HFF-Myc (cell line): Measurements from ENCODE around the gene ALOX12B.

Source experiments
- DNase-seq: peaks from one replicate; pipeline ENCODE4 v3.0.0-alpha.2; 2011; ENCODE audit warnings: low read depth; ENCODE audit errors: extremely low read depth
- H3K4me3 ChIP-seq: replicated peaks from 2 replicates; pipeline ENCODE4 v1.5.1; 2011; ENCODE audit warnings: low read depth, mild to moderate bottlenecking, control low read depth, low read length
- TF ChIP-seq, protein P1 (sequence below): IDR thresholded peaks from 2 replicates; pipeline ENCODE4 v1.5.1; 2012; ENCODE audit warnings: mild to moderate bottlenecking, low read depth, low read length, control low read depth; ENCODE audit errors: missing control alignments

ALOX12B gene

DNA sequence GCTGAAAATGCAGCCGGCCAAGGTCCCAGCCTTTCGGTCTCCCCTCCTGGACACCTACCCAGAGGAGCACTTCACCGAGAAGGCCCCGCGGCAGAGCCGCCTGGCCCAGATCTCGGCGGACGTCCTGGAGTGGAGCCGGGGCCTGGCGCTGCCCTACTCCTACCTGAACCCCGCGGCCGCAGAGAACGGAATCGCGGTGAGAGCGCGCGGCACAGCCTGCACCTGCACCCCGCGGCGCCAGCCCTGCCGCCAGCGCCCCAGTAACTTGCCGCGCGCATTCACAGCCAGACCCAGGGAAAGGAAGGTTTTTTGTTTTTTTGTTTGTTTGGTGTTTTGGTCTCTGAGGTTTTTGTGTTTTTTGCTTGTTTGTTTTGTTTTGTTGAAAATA lies 15.2 kb downstream of the ALOX12B start:
- TF ChIP-seq, protein P1, sequence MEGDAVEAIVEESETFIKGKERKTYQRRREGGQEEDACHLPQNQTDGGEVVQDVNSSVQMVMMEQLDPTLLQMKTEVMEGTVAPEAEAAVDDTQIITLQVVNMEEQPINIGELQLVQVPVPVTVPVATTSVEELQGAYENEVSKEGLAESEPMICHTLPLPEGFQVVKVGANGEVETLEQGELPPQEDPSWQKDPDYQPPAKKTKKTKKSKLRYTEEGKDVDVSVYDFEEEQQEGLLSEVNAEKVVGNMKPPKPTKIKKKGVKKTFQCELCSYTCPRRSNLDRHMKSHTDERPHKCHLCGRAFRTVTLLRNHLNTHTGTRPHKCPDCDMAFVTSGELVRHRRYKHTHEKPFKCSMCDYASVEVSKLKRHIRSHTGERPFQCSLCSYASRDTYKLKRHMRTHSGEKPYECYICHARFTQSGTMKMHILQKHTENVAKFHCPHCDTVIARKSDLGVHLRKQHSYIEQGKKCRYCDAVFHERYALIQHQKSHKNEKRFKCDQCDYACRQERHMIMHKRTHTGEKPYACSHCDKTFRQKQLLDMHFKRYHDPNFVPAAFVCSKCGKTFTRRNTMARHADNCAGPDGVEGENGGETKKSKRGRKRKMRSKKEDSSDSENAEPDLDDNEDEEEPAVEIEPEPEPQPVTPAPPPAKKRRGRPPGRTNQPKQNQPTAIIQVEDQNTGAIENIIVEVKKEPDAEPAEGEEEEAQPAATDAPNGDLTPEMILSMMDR, result no peak
- DNase-seq, result no peak
- no peak overlapping the region for H3K4me3 ChIP-seq

DNA sequence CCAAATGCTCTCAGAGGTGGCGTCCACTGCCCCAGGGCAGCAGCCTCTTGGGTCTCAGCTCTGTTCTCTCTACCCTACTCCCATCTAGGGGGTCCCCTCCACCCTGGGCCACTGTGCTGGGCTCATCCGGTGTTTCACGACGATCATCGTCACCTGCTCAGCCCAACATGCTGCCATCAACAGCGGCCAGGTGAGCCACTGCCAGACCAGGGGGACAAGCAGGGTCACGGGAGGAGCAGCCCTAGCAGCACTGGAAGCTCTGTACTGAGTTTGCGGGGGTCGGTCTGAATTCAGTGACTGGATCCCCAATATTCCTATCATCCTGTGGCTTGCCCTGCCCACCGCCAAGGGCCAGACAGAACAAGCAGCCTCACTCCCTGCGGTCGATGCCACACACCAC lies 16.0 kb downstream of the ALOX12B start:
- TF ChIP-seq, protein P1, result no peak
- no peak for DNase-seq

DNA sequence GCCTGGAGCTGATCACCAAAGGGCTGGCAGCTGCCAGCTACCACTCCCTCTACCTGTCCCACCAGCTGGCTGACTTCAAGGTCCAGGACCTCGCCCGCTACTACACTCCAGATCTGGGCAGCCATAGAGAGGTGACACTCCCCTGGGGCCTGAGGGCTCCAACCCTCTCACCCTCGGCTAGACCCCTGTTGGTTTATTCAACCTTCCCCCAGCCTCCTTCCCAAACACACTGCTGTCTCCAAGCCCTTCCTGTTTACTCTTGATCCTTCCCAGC lies 18.0 kb downstream of the ALOX12B start:
- TF ChIP-seq, protein P1, result no peak
- no peak overlapping the region for H3K4me3 ChIP-seq
- no peak for DNase-seq

More for the DNA sequence above, 16.0 kb downstream of the ALOX12B start:
- H3K4me3 ChIP-seq, result no peak overlapping the region

DNA sequence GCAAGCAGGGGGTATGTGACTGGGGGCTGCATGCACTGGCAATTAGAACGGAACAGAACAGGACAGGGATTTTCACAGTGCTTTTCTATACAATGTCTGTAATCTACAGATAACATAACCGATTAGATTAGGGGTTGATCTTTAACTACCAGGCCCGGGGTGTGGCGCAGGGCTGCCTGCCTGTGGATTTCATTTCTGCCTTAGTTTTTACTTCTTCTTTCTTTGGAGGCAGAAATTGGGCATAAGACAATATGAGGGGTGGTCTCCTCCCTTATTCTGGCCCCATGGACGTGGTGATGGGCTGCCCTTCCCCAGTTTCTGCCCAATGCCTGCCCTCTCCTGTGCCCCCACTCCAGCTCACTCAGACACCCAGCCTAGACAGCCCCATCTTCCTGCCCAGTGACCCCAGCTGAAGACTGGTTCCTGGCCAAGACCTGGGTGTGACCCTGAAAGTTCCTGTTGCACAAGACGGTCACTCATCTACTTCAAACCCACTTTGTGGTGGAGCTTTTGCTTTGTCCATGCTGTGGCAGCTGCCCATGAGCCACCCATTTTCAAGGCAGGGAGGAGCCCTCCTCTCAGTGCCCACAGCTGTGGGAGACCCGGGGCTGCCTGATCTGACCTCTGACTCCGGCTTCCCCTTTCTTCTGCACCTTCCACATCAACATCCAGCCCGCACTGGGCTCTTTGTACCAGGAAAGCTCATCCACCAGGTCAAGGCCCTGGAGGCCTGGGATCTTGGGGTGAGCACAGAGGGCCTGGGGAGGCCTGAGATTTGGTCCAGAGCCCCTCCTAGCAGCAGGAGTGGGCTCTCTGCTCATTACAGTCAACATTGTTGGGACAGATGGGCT lies 18.6 kb downstream of the ALOX12B start:
- TF ChIP-seq, protein P1, result no peak
- no peak overlapping the region for H3K4me3 ChIP-seq
- DNase-seq, result no peak

DNA sequence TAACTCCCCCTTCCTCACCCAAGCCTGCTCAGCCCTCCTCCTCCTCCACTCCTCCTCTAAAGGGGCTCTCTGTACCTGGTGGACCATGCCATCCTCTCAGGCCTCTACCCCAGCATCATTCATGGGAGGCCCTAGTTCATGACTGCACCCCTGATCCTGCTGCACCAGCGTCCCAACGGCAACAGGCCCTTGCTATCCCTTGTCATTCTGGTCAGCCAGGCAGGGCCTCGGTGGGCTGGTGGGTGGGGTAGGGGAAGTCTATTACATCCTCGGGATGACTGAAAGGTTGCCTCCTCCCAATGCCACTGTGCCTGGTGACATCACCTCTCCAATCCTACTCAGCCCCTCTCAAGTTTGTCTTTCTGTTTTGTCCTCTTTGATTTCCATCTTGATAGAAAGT lies 19.7 kb downstream of the ALOX12B start:
- no peak overlapping the region for H3K4me3 ChIP-seq
- TF ChIP-seq, protein P1, result no peak

DNA sequence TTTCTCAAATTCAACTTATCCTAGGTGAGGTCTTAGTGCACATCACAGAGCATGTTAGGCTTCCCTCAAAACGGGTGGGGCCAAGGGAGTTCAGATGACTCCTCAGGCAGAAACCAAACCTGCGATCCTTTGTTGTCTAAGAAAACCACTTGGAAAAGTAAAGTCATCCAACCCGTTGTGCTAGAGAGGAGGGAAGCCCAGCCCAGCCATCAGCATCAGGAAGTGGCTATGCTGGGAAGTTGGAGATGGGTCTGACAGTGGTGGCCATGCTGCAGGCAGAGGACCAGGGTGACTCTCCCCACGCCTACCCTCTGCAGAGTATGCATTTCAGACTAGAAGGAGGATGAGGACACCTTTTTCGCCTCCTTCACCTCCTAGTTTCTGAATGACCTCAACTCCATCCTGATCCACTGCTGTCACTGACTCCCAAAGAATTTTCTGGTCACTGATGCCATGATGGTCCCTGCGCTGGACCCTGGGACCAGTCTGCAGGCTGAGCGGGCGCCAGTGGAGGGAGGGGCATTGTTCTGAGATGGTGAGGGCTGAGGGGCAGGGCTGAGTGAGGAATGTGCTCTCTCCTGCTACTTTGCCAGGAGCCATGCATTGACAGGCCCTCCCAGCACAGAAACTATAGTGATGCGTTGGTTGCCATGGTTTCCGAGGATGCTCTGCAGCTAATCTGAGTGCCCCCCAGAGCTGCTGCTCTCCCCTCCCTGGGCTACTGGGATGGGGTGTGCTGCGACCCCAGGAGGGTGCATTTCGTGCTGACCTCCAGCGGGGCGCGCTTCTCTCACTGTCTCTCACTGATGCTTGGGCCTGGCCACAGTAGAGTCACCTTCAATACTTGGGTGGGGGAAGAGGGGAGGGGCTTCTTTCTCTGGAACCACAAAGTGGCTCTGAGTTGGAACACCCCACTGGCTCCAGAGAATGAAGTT lies 20.4 kb downstream of the ALOX12B start:
- no peak for DNase-seq
- H3K4me3 ChIP-seq, result no peak overlapping the region
- TF ChIP-seq, protein P1, result no peak

More for the DNA sequence above, 19.7 kb downstream of the ALOX12B start:
- DNase-seq, result no peak
